Karpas-422 (cell line): ENCODE results near the gene EFHD2. TPM values are rescaled to one million over a fixed set of nuclear protein-coding genes. Genes with fewer than 3 reads are reported as not detected.

ENCODE experiments used
- DNase-seq: peaks from one replicate; pipeline ENCODE4 v3.0.0-alpha.2; 2015
- H2AFZ ChIP-seq: fragments of 200-600 bp; sonication (generic); 2 replicates; pipeline ENCODE4 v1.6.1; 2014; ENCODE audit warnings: antibody characterized with exemption, low read length, mixed read lengths
- H3K27ac ChIP-seq: fragments of 200-600 bp; sonication (generic); 2 replicates; pipeline ENCODE4 v1.5.1; 2014; ENCODE audit warnings: mild to moderate bottlenecking, low read length, moderate library complexity
- H3K27me3 ChIP-seq: fragments of 200-600 bp; sonication (generic); 2 replicates; pipeline ENCODE4 v1.6.1; 2014; ENCODE audit warnings: low read length, mixed read lengths
- H3K36me3 ChIP-seq: fragments of 200-600 bp; sonication (generic); 2 replicates; pipeline ENCODE4 v1.6.1; 2014; ENCODE audit warnings: low read length, mixed read lengths; ENCODE audit not compliant: insufficient read depth
- H3K4me1 ChIP-seq: fragments of 200-600 bp; sonication (generic); 2 replicates; pipeline ENCODE4 v1.6.1; 2014; ENCODE audit warnings: mild to moderate bottlenecking, low read length, mixed read lengths
- H3K4me2 ChIP-seq: fragments of 200-600 bp; sonication (generic); 2 replicates; pipeline ENCODE4 v1.6.1; 2014; ENCODE audit warnings: low read length, low read depth, mild to moderate bottlenecking; ENCODE audit not compliant: poor library complexity, severe bottlenecking
- H3K4me3 ChIP-seq: fragments of 200-600 bp; sonication (generic); 2 replicates; pipeline ENCODE4 v1.5.1; 2014; ENCODE audit warnings: mild to moderate bottlenecking, antibody characterized with exemption, low read length, mixed read lengths
- H3K79me2 ChIP-seq: fragments of 200-600 bp; sonication (generic); 2 replicates; pipeline ENCODE4 v1.6.1; 2014; ENCODE audit warnings: mild to moderate bottlenecking, low read length, mixed read lengths
- H3K9ac ChIP-seq: fragments of 200-600 bp; sonication (generic); 2 replicates; pipeline ENCODE4 v1.6.0; 2014; ENCODE audit warnings: low read length
- H3K9me2 ChIP-seq: fragments of 200-600 bp; sonication (generic), shearing (Covaris generic); replicated peaks from 2 replicates; pipeline ENCODE4 v1.6.0; 2014; ENCODE audit warnings: mild to moderate bottlenecking, low read length, moderate library complexity; ENCODE audit not compliant: insufficient read depth
- H3K9me3 ChIP-seq: fragments of 300-700, 200-600 bp; sonication (generic); 2 replicates; pipeline ENCODE4 v1.6.1; 2014; ENCODE audit warnings: low read length, mixed read lengths
- H4K20me1 ChIP-seq: fragments of 200-600 bp; sonication (generic); 2 replicates; pipeline ENCODE4 v1.6.1; 2014; ENCODE audit warnings: mild to moderate bottlenecking, antibody characterized with exemption, low read length, low read depth; ENCODE audit not compliant: insufficient read depth
- total RNA-seq: library from RNA; depleted of rRNA; stranded (reverse); fragments of >200 nt; shearing (Covaris generic); gene quantifications from 2 replicates; pipeline ENCODE4 v1.2.3, GENCODE V29; 2014; ENCODE audit warnings: low replicate concordance

The EFHD2 gene
- total RNA-seq, 1 experiment from 2014 or later, result 24.9 TPM

- Histone ChIP-seq H3K36me3 (no peaks in the 10 kb centered on the region), H3K79me2 (no peaks in the 10 kb centered on the region), H3K27ac (no peak overlapping the region), H3K4me2 (no peak overlapping the region), H3K9me2 (no peaks in the 10 kb centered on the region), H3K9me3 (no peaks in the 10 kb centered on the region), H3K4me1 (no peaks in the 10 kb centered on the region), H3K4me3 (no peak overlapping the region), H2AFZ (no peak overlapping the region), H4K20me1 (no peaks in the 10 kb centered on the region), H3K27me3 (no peaks in the 10 kb centered on the region), H3K9ac (no peak overlapping the region)
- DNase-seq, result no peak
Measured at GRCh38 chr1:15444468-15445389, 35.0 kb downstream of the EFHD2 start.

DNA sequence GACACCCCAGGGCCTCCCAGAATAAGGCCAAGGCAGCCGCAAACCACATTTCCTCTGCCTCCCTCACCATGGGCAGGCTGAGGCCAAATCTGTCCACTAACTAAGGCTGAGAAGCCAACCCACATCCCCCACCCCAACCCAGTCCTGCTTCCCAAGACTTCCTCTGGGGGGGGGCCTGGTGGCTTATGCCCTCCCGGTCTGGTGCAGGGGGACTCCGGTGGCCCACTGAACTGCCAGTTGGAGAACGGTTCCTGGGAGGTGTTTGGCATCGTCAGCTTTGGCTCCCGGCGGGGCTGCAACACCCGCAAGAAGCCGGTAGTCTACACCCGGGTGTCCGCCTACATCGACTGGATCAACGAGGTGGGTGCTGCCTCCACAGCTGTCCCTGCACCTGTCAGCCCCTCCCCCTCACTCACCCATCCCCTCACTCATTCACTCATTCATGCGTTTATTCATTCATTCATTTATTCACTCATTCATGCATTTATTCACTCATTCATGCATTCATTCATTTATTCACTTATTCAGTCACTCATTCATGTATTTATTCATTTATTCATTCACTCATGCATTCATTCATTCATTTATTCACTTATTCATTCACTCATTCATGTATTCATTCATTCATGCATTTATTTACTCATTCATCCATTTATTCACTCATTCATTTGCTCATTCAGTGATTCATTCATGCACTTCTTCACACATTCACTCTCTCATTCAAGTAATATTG lies 35.9 kb downstream of the EFHD2 start:
- Histone ChIP-seq H2AFZ (no peak overlapping the region), H3K27ac (no peak overlapping the region), H3K9me2 (no peaks in the 10 kb centered on the region), H3K4me3 (no peak overlapping the region), H4K20me1 (no peaks in the 10 kb centered on the region), H3K79me2 (no peaks in the 10 kb centered on the region), H3K27me3 (no peaks in the 10 kb centered on the region), H3K4me2 (no peak overlapping the region), H3K9me3 (no peaks in the 10 kb centered on the region), H3K9ac (no peak overlapping the region), H3K36me3 (no peaks in the 10 kb centered on the region), H3K4me1 (no peaks in the 10 kb centered on the region)
- no peak for DNase-seq

GRCh38 chr1:15446212-15446611 lies 36.5 kb downstream of the EFHD2 start:
- Histone ChIP-seq H3K9me2 (no peaks in the 10 kb centered on the region), H4K20me1 (no peaks in the 10 kb centered on the region), H2AFZ (no peak overlapping the region), H3K27me3 (no peaks in the 10 kb centered on the region), H3K9me3 (no peaks in the 10 kb centered on the region), H3K79me2 (no peaks in the 10 kb centered on the region), H3K9ac (no peak overlapping the region), H3K4me1 (no peaks in the 10 kb centered on the region), H3K36me3 (no peaks in the 10 kb centered on the region), H3K4me3 (no peak overlapping the region), H3K4me2 (no peak overlapping the region), H3K27ac (no peak overlapping the region)
- DNase-seq, result no peak

- no peaks in the 10 kb centered on the region for H3K36me3 ChIP-seq
- no peaks in the 10 kb centered on the region for H3K9me2 ChIP-seq
- DNase-seq, result no peak
- H4K20me1 ChIP-seq, result no peaks in the 10 kb centered on the region
- no peaks in the 10 kb centered on the region for H3K9me3 ChIP-seq
- H3K27me3 ChIP-seq, result no peaks in the 10 kb centered on the region
- no peak overlapping the region for H3K4me2 ChIP-seq
- no peaks in the 10 kb centered on the region for H3K4me1 ChIP-seq
- H2AFZ ChIP-seq, result no peak overlapping the region
- H3K4me3 ChIP-seq, result no peak overlapping the region
- no peak overlapping the region for H3K27ac ChIP-seq
- no peak overlapping the region for H3K9ac ChIP-seq
- H3K79me2 ChIP-seq, result no peaks in the 10 kb centered on the region
Measured at GRCh38 chr1:15448877-15449462, 39.3 kb downstream of the EFHD2 start.

DNA sequence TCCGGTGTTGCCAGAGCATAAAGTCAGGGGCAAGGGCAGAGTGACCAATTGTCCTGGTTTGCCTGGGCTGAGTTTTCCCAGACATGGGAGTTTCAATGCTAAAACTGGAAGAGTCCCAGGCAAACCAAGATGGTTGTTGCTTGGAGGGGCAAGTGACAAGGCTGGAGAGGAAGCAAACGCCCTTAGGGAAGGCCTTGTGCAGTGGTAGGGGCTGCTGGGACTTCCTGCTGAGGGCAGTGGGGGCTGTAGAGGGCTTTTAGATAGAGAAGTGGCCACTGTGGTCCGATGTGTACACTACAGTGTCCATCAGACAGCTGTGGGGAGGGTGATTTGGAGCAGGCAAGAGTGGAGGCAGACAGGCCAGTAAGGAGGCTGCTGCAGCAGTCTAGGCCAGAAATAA lies 39.9 kb downstream of the EFHD2 start:
- Histone ChIP-seq H3K4me3 (no peak overlapping the region), H3K4me1 (no peaks in the 10 kb centered on the region), H4K20me1 (no peaks in the 10 kb centered on the region), H3K27me3 (no peaks in the 10 kb centered on the region), H3K79me2 (no peaks in the 10 kb centered on the region), H3K9me2 (no peaks in the 10 kb centered on the region), H3K4me2 (no peak overlapping the region), H3K27ac (no peak overlapping the region), H3K9ac (no peak overlapping the region), H3K9me3 (no peaks in the 10 kb centered on the region), H3K36me3 (no peaks in the 10 kb centered on the region), H2AFZ (no peak overlapping the region)
- no peak for DNase-seq

DNA sequence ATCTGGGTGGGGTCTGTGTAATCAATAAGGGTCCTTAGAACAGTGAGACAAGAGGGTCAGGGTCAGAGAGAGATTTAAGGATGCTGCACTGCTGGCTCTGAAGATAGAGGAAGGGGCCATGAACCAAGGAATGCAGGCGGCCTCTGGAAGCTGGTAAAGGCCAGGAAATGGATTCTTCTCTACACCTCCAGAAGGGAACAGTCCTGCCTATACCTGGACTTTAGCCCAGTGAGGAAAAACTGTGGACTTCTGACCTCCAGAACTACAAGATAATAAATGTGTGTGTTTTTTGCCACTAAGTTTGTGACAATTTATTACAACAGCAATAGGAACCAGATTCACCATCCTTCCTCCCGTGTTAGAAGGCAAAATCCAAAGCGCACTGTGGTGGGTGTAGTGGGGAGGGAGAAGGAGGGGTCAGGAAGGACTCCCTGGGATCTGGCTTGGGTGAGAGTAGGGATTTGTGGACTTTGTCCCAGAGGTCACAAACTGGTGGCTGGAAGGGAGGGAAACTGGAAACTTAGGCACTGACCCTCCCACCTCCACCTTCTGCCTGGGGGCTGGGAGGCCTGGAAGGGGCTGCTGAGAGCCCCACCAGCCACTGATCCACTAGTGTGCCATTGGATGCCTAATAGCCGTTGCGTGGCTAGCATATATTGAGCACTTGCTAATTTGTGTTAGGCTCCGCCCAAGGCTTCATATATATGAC lies 41.5 kb downstream of the EFHD2 start:
- no peak overlapping the region for H3K4me3 ChIP-seq
- H3K27ac ChIP-seq, result no peak overlapping the region
- no peak for DNase-seq
- H3K9me3 ChIP-seq, result no peaks in the 10 kb centered on the region
- H3K36me3 ChIP-seq, result no peaks in the 10 kb centered on the region
- H3K9ac ChIP-seq, result no peak overlapping the region
- no peaks in the 10 kb centered on the region for H3K9me2 ChIP-seq
- H3K4me1 ChIP-seq, result peaks cover 7% of the 10 kb centered on the region
- H2AFZ ChIP-seq, result no peak overlapping the region
- H3K27me3 ChIP-seq, result no peaks in the 10 kb centered on the region
- no peaks in the 10 kb centered on the region for H4K20me1 ChIP-seq
- H3K4me2 ChIP-seq, result no peak overlapping the region
- no peaks in the 10 kb centered on the region for H3K79me2 ChIP-seq

GRCh38 chr1:15452216-15452615 lies 42.5 kb downstream of the EFHD2 start:
- Histone ChIP-seq H3K4me3 (no peak overlapping the region), H3K9me3 (no peaks in the 10 kb centered on the region), H3K27ac (no peak overlapping the region), H4K20me1 (no peaks in the 10 kb centered on the region), H2AFZ (no peak overlapping the region), H3K36me3 (no peaks in the 10 kb centered on the region), H3K4me2 (no peak overlapping the region), H3K4me1 (peaks cover 7% of the 10 kb centered on the region), H3K9ac (no peak overlapping the region), H3K27me3 (no peaks in the 10 kb centered on the region), H3K79me2 (no peaks in the 10 kb centered on the region), H3K9me2 (no peaks in the 10 kb centered on the region)
- no peak for DNase-seq
